KOPT-K1 (cell line): ENCODE results near the gene NUBPL.

Experiments
- H3K27ac ChIP-seq: fragments of 200-600 bp; sonication (generic); 2 replicates; pipeline ENCODE4 v1.5.1; 2016; ENCODE audit warnings: antibody characterized with exemption, mild to moderate bottlenecking, low read depth, low read length; ENCODE audit not compliant: poor library complexity, severe bottlenecking
- H3K36me3 ChIP-seq: fragments of 200-600 bp; sonication (generic); 2 replicates; pipeline ENCODE4 v1.5.1; 2017; ENCODE audit warnings: antibody characterized with exemption, mild to moderate bottlenecking, low read length, moderate library complexity; ENCODE audit not compliant: insufficient read depth
- H3K9me3 ChIP-seq: fragments of 200-600 bp; sonication (generic); 2 replicates; pipeline ENCODE4 v1.5.1; 2017; ENCODE audit warnings: antibody characterized with exemption, low read length, mild to moderate bottlenecking; ENCODE audit not compliant: insufficient read depth, poor library complexity, severe bottlenecking

Gene NUBPL

GRCh38 chr14:31895206-31895605 is 334.0 kb downstream of the NUBPL start:
- H3K9me3 ChIP-seq: no peaks in the 10 kb centered on the region
- no peaks in the 10 kb centered on the region for H3K36me3 ChIP-seq
- H3K27ac ChIP-seq: no peak overlapping the region

GRCh38 chr14:31895646-31896045 is 334.4 kb downstream of the NUBPL start:
- Histone ChIP-seq H3K36me3 (no peaks in the 10 kb centered on the region), H3K27ac (no peak overlapping the region), H3K9me3 (no peaks in the 10 kb centered on the region)

GRCh38 chr14:31897581-31898186 is 336.5 kb downstream of the NUBPL start:
- Histone ChIP-seq H3K27ac (no peak overlapping the region), H3K36me3 (no peaks in the 10 kb centered on the region), H3K9me3 (no peaks in the 10 kb centered on the region)

- Histone ChIP-seq H3K27ac (no peak overlapping the region), H3K9me3 (no peaks in the 10 kb centered on the region), H3K36me3 (no peaks in the 10 kb centered on the region)
Observed at GRCh38 chr14:31898838-31899528, 337.8 kb downstream of the NUBPL start.

GRCh38 chr14:31902002-31902401 is 340.8 kb downstream of the NUBPL start:
- H3K9me3 ChIP-seq: no peaks in the 10 kb centered on the region
- H3K36me3 ChIP-seq: no peaks in the 10 kb centered on the region
- H3K27ac ChIP-seq: no peak overlapping the region

GRCh38 chr14:31902945-31903646 is 341.9 kb downstream of the NUBPL start:
- Histone ChIP-seq H3K9me3 (no peaks in the 10 kb centered on the region), H3K36me3 (no peaks in the 10 kb centered on the region), H3K27ac (no peak overlapping the region)

GRCh38 chr14:31909977-31910376 is 348.8 kb downstream of the NUBPL start:
- H3K9me3 ChIP-seq: peaks cover 13% of the 10 kb centered on the region
- H3K36me3 ChIP-seq: no peaks in the 10 kb centered on the region
- H3K27ac ChIP-seq: no peak overlapping the region
